ENCODE data around the gene IL1RAPL2.

GRCh38 chrX:105109936-105110335 is 543.9 kb downstream of the IL1RAPL2 start:
- TF ChIP-seq FOXM1 (IDR thresholded peaks at IDR 0.05; ENCODE audit: low read depth) (no peak), USF2 (IDR thresholded peaks at IDR 0.05; ENCODE audit: borderline replicate concordance, low read depth, low read length) (no peak), REST (IDR thresholded peaks at IDR 0.05; ENCODE audit: low read depth, low read length) (no peak)

Data from SK-N-SH (cell line).